ENCODE measurements around the gene IRF9. TPM values are rescaled to one million over a fixed set of nuclear protein-coding genes. Genes with fewer than 3 reads are reported as not detected.

IRF9 gene
- total and polyA plus RNA-seq, 5 experiments from 2014 or later: 46.6 to 116 (median 68.6) TPM

GRCh38 chr14:24143511-24143910, 17.6 kb upstream of the IRF9 start:
- DNase-seq: no peak
- Mint-ChIP-seq H3K27me3 (no peaks in the 10 kb centered on the region), H3K27ac (peak overlapping the region in 4 of 10 donors; percentile 15 to 94 (median 50)), H3K36me3 (peaks cover 0 to 30% (median 4%) of the 10 kb centered on the region in 3 donors), H3K4me3 (peak overlapping the region in 6 of 10 donors; percentile 26 to 58 (median 38)), H3K4me1 (peaks cover 28 to 78% (median 70%) of the 10 kb centered on the region in 4 donors), H3K9me3 (no peaks in the 10 kb centered on the region)
- no peak for ATAC-seq
- POLR2A ChIA-PET: interaction anchor here (0.8 to 1.3 kb wide), 5 partner anchors 7 to 30 kb away, joined by 3 to 4 read pairs (median 3); partner anchors contain the start of genes IRF9 and PSME1

GRCh38 chr14:24144451-24144850, 16.6 kb upstream of the IRF9 start:
- DNase-seq: no peak
- Mint-ChIP-seq H3K36me3 (peaks cover 0 to 27% (median 4%) of the 10 kb centered on the region in 3 donors), H3K4me1 (peaks cover 25 to 78% (median 71%) of the 10 kb centered on the region in 4 donors), H3K4me3 (peak overlapping the region in 7 of 10 donors; percentile 5 to 70 (median 50)), H3K27me3 (no peaks in the 10 kb centered on the region), H3K27ac (peak overlapping the region in 8 of 10 donors; percentile 8 to 87 (median 48)), H3K9me3 (no peaks in the 10 kb centered on the region)
- POLR2A ChIA-PET: interaction anchor here (1.2 to 5.1 kb wide), 4 partner anchors 8 to 29 kb away, joined by 3 to 55 read pairs (median 4); partner anchors contain the start of genes IRF9 and PSME1
- ATAC-seq: no peak

- Mint-ChIP-seq H3K27me3 (no peaks in the 10 kb centered on the region), H3K4me1 (peaks cover 23 to 77% (median 74%) of the 10 kb centered on the region in 4 donors), H3K4me3 (peak overlapping the region; percentile 94 to 100 (median 98)), H3K36me3 (peaks cover 0 to 29% (median 4%) of the 10 kb centered on the region in 3 donors), H3K9me3 (no peaks in the 10 kb centered on the region), H3K27ac (peak overlapping the region in 8 of 10 donors; percentile 62 to 99 (median 92))
- no peak for ATAC-seq
- POLR2A ChIA-PET: interaction anchor here (0.6 to 5.1 kb wide), 9 partner anchors 8 to 97 kb away, joined by 3 to 84 read pairs (median 12); partner anchors contain the start of genes DCAF11, IRF9, NRL and PSME1
- no peak for DNase-seq
These were observed 15.8 kb upstream of the IRF9 start for GRCh38 chr14:24145219-24145618.

- peaks cover 23 to 78% (median 74%) of the 10 kb centered on the region in 4 donors for H3K4me1 Mint-ChIP-seq
- H3K9me3 Mint-ChIP-seq: no peaks in the 10 kb centered on the region
- ATAC-seq: no peak
- no peak for DNase-seq
- POLR2A ChIA-PET: interaction anchor here (0.6 to 5.1 kb wide), 15 partner anchors 9 to 285 kb away, joined by 3 to 84 read pairs (median 12); partner anchors contain the start of genes CHMP4A, DCAF11, IRF9 and NRL
- H3K27me3 Mint-ChIP-seq: no peaks in the 10 kb centered on the region
- peaks cover 0 to 35% (median 9%) of the 10 kb centered on the region in 3 donors for H3K36me3 Mint-ChIP-seq
- H3K27ac Mint-ChIP-seq: peak overlapping the region; percentile 91 to 99 (median 96)
- H3K4me3 Mint-ChIP-seq: peak overlapping the region; percentile 94 to 100 (median 98)
These were observed 15.2 kb upstream of the IRF9 start for GRCh38 chr14:24145690-24146452.

- H3K4me1 Mint-ChIP-seq: peaks cover 25 to 76% (median 73%) of the 10 kb centered on the region in 4 donors
- ATAC-seq: peak; percentile 57 to 64
- peak; percentile 71 to 91 (median 82) for DNase-seq
- peak within 1 kb of the TSS; percentile 94 to 100 (median 98) for H3K4me3 Mint-ChIP-seq
- no peaks in the 10 kb centered on the region for H3K27me3 Mint-ChIP-seq
- no peaks in the 10 kb centered on the region for H3K9me3 Mint-ChIP-seq
- POLR2A ChIA-PET: interaction anchor here (1.0 to 5.1 kb wide), 17 partner anchors 9 to 285 kb away, joined by 3 to 84 read pairs (median 12); partner anchors contain the start of genes CHMP4A, DCAF11, IPO4 and IRF9
- H3K27ac Mint-ChIP-seq: peak within 1 kb of the TSS; percentile 91 to 99 (median 96)
- H3K36me3 Mint-ChIP-seq: peaks cover 0 to 41% (median 12%) of the 10 kb centered on the region in 3 donors
These were observed 14.6 kb upstream of the IRF9 start, which contains the start of gene PSME2 for GRCh38 chr14:24146453-24146977. Gene PSME2, minus strand, starts transcription at chr14:24146610. Its CDS starts 29 bp downstream, at chr14:24146581.

GRCh38 chr14:24146978-24147760, 13.9 kb upstream of the IRF9 start, which contains the start of gene RNF31:
Gene RNF31, plus strand, starts transcription at chr14:24147498. Its CDS starts 201 bp downstream, at chr14:24147699.
- no peaks in the 10 kb centered on the region for H3K9me3 Mint-ChIP-seq
- ATAC-seq (peak; percentile 87 to 90), DNase-seq (peak; percentile 91 to 98 (median 96))
- H3K27me3 Mint-ChIP-seq: no peaks in the 10 kb centered on the region
- H3K36me3 Mint-ChIP-seq: peaks cover 0 to 48% (median 12%) of the 10 kb centered on the region in 3 donors
- POLR2A ChIA-PET: interaction anchor here (1.0 to 5.1 kb wide), 17 partner anchors 10 to 284 kb away, joined by 3 to 84 read pairs (median 12); partner anchors contain the start of genes CHMP4A, DCAF11, IPO4 and IRF9
- H3K4me1 Mint-ChIP-seq: peaks cover 22 to 71% (median 69%) of the 10 kb centered on the region in 4 donors
- H3K27ac Mint-ChIP-seq: peak within 1 kb of the TSS; percentile 91 to 99 (median 96)
- H3K4me3 Mint-ChIP-seq: peak within 1 kb of the TSS; percentile 94 to 100 (median 98)

- peaks cover 0 to 53% (median 12%) of the 10 kb centered on the region in 3 donors for H3K36me3 Mint-ChIP-seq
- no peak for ATAC-seq
- H3K9me3 Mint-ChIP-seq: no peaks in the 10 kb centered on the region
- peak overlapping the region; percentile 57 to 86 (median 79) for H3K27ac Mint-ChIP-seq
- no peak for DNase-seq
- H3K27me3 Mint-ChIP-seq: no peaks in the 10 kb centered on the region
- H3K4me3 Mint-ChIP-seq: peak overlapping the region; percentile 86 to 100 (median 92)
- POLR2A ChIA-PET: interaction anchor here (0.9 to 5.1 kb wide), 13 partner anchors 9 to 94 kb away, joined by 3 to 84 read pairs (median 13); partner anchors contain the start of genes DCAF11, IPO4, IRF9 and NRL
- H3K4me1 Mint-ChIP-seq: peaks cover 19 to 68% (median 65%) of the 10 kb centered on the region in 4 donors
These were observed 13.2 kb upstream of the IRF9 start for GRCh38 chr14:24147761-24148428.

- H3K36me3 Mint-ChIP-seq: peaks cover 0 to 46% (median 12%) of the 10 kb centered on the region in 3 donors
- H3K4me3 Mint-ChIP-seq: peak overlapping the region in 9 of 10 donors; percentile 39 to 100 (median 91)
- no peak for ATAC-seq
- POLR2A ChIA-PET: interaction anchor here (1.4 to 5.1 kb wide), 5 partner anchors 7 to 35 kb away, joined by 3 to 55 read pairs (median 8); partner anchors contain the start of genes DCAF11, IRF9, NRL and PSME1
- no peaks in the 10 kb centered on the region for H3K9me3 Mint-ChIP-seq
- no peaks in the 10 kb centered on the region for H3K27me3 Mint-ChIP-seq
- H3K27ac Mint-ChIP-seq: peak overlapping the region in 3 of 10 donors; percentile 15 to 57 (median 38)
- DNase-seq: no peak
- H3K4me1 Mint-ChIP-seq: peaks cover 17 to 54% (median 52%) of the 10 kb centered on the region in 4 donors
These were observed 11.6 kb upstream of the IRF9 start for GRCh38 chr14:24149302-24149969.

GRCh38 chr14:24150061-24150460, 11.0 kb upstream of the IRF9 start:
- ATAC-seq: no peak
- H3K27me3 Mint-ChIP-seq: no peaks in the 10 kb centered on the region
- peak overlapping the region in 1 of 10 donors; percentile 63 for H3K4me3 Mint-ChIP-seq
- peaks cover 17 to 49% (median 48%) of the 10 kb centered on the region in 4 donors for H3K4me1 Mint-ChIP-seq
- H3K9me3 Mint-ChIP-seq: no peaks in the 10 kb centered on the region
- POLR2A ChIA-PET: interaction anchor here (0.6 to 1.5 kb wide), 4 partner anchors 11 to 36 kb away, joined by 3 to 6 read pairs (median 4); partner anchors contain the start of genes DCAF11, IRF9, NRL and PSME1
- peak overlapping the region in 2 of 10 donors; percentile 41 to 47 for H3K27ac Mint-ChIP-seq
- H3K36me3 Mint-ChIP-seq: peaks cover 0 to 49% (median 12%) of the 10 kb centered on the region in 3 donors
- DNase-seq: no peak

- no peaks in the 10 kb centered on the region for H3K27me3 Mint-ChIP-seq
- H3K9me3 Mint-ChIP-seq: no peaks in the 10 kb centered on the region
- DNase-seq: no peak
- H3K4me1 Mint-ChIP-seq: peaks cover 13 to 44% (median 43%) of the 10 kb centered on the region in 4 donors
- no peak for ATAC-seq
- peaks cover 0 to 54% (median 15%) of the 10 kb centered on the region in 3 donors for H3K36me3 Mint-ChIP-seq
- H3K4me3 Mint-ChIP-seq: peak overlapping the region in 2 of 10 donors; percentile 28 to 63
- POLR2A ChIA-PET: interaction anchor here (0.6 to 1.7 kb wide), 5 partner anchors 11 to 41 kb away, joined by 3 to 7 read pairs (median 5); partner anchors contain the start of genes DCAF11, IRF9, NRL and PSME1
- peak overlapping the region in 4 of 10 donors; percentile 25 to 48 (median 44) for H3K27ac Mint-ChIP-seq
These were observed 10.5 kb upstream of the IRF9 start for GRCh38 chr14:24150567-24150966.
